ENCODE results near the gene IRAK1BP1.

DNA sequence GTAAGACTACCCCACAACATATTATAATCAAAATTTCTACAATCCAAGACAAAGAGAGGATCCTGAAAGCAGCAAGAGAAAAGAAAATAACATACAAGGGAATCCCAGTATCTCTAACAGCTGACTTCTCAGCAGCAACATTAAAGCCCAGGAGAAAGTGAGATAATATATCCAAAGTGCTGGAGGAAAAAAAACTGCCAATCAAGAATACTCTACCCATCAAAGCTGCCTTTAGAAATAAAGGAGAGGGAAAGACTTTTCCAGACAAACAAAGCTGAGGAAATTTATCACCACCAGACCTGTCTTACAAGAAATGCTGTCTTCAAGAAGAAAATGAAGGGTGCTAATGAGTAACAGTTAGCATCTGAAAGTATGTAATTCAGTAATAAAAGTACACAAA is 43.3 kb upstream of the IRAK1BP1 start:
- TF ChIP-seq ZC3H11A (IDR thresholded peaks at IDR 0.05): no peak
- TF ChIP-seq, protein P1, sequence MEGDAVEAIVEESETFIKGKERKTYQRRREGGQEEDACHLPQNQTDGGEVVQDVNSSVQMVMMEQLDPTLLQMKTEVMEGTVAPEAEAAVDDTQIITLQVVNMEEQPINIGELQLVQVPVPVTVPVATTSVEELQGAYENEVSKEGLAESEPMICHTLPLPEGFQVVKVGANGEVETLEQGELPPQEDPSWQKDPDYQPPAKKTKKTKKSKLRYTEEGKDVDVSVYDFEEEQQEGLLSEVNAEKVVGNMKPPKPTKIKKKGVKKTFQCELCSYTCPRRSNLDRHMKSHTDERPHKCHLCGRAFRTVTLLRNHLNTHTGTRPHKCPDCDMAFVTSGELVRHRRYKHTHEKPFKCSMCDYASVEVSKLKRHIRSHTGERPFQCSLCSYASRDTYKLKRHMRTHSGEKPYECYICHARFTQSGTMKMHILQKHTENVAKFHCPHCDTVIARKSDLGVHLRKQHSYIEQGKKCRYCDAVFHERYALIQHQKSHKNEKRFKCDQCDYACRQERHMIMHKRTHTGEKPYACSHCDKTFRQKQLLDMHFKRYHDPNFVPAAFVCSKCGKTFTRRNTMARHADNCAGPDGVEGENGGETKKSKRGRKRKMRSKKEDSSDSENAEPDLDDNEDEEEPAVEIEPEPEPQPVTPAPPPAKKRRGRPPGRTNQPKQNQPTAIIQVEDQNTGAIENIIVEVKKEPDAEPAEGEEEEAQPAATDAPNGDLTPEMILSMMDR (IDR thresholded peaks at IDR 0.05): no peak
- no peak for TF ChIP-seq RNF2 (IDR thresholded peaks at IDR 0.05; ENCODE audit: borderline replicate concordance, low read depth)
